ENCODE results near the gene IGIP.

GRCh38 chr5:140076142-140076541, 49.6 kb upstream of the IGIP start:
- TF ChIP-seq CTCF (IDR thresholded peaks at IDR 0.05; ENCODE audit: low read depth, low read length, missing input control) (no peak), JUND (IDR thresholded peaks at IDR 0.05) (no peak), ATF3 (IDR thresholded peaks at IDR 0.05) (no peak), YY1 (IDR thresholded peaks at IDR 0.05) (no peak), TAF1 (conservative IDR thresholded peaks at IDR 0.05) (no peak), RAD21 (IDR thresholded peaks at IDR 0.05) (no peak), REST (IDR thresholded peaks at IDR 0.05) (no peak), FOXA1 (IDR thresholded peaks at IDR 0.05) (no peak), HNF4A (conservative IDR thresholded peaks at IDR 0.05) (no peak), SP1 (IDR thresholded peaks at IDR 0.05) (no peak), NR2F2 (IDR thresholded peaks at IDR 0.05) (no peak), ZBTB33 (IDR thresholded peaks at IDR 0.05) (no peak)

Measured in liver (tissue), 3 donors.